B cell (primary cell): Measurements from ENCODE around the gene CNTNAP1. TPM values are rescaled to one million over a fixed set of nuclear protein-coding genes. Genes with fewer than 3 reads are reported as not detected.

Experiments used
- ATAC-seq: fragments of 200-7000 bp; cut with Tn5 transposase; one replicate; pipeline ENCODE4 v1.10.0; 2021; ENCODE audit warnings: low read depth, mild to moderate bottlenecking, moderate number of reproducible peaks, moderate library complexity
- CTCF ChIA-PET: fragments of 350-600 bp; sonication (Branson Sonifier 250); formaldehyde crosslinking; loops from one replicate; lab custom pipeline; 2021; ENCODE audit warnings: antibody characterized with exemption, inconsistent platforms; lab: Charles Lee
- POLR2A ChIA-PET: fragments of 350-600 bp; sonication (Branson Sonifier 250); formaldehyde crosslinking; loops from one replicate; lab custom pipeline; 2021; ENCODE audit warnings: antibody characterized with exemption; lab: Charles Lee
- DNase-seq: peaks from one replicate; pipeline ENCODE4 v3.0.0; 2013
- H2AFZ ChIP-seq: 2 replicates; pipeline ENCODE4 v1.6.1; 2012; ENCODE audit warnings: mild to moderate bottlenecking, low read depth, low read length; ENCODE audit not compliant: insufficient read depth, poor library complexity, severe bottlenecking
- H3K27ac ChIP-seq, 2 donors: 1 replicate in 1 of 2; 2 replicates in 1 of 2; pipeline ENCODE4 v1.5.1; 2012 to 2013; ENCODE audit warnings: low read length in 2 of 2, mild to moderate bottlenecking in 2 of 2, moderate library complexity in 1 of 2
- H3K27me3 ChIP-seq, 4 experiments: fragments of 200-600 bp in 1 of 4; sonication (generic) in 1 of 4; replicated peaks in 1 of 4; 1 replicate in 2 of 4; 2 replicates in 2 of 4; pipeline versions ENCODE4 v1.6.1 to v1.7.0; 2013 to 2016; ENCODE audit warnings: low read length in 3 of 4, mild to moderate bottlenecking in 2 of 4, mixed read lengths in 1 of 4, moderate library complexity in 1 of 4; ENCODE audit not compliant: insufficient read depth in 4 of 4, control insufficient read depth in 3 of 4; ENCODE audit errors: control extremely low read depth in 1 of 4
- H3K36me3 ChIP-seq, 2 experiments: replicated peaks in 1 of 2; 1 replicate in 1 of 2; 2 replicates in 1 of 2; pipeline versions ENCODE4 v1.6.1 to v1.7.1; 2013; ENCODE audit warnings: low read length in 1 of 2; ENCODE audit not compliant: insufficient read depth in 2 of 2, control insufficient read depth in 1 of 2; ENCODE audit errors: control extremely low read depth in 1 of 2, extremely low read depth in 1 of 2
- H3K4me1 ChIP-seq, 2 donors: fragments of 200-600 bp in 1 of 2; sonication (generic) in 1 of 2; 1 replicate in 1 of 2; 2 replicates in 1 of 2; pipeline versions ENCODE4 v1.5.1 to v1.6.1; 2013 to 2017; ENCODE audit warnings: low read length in 2 of 2; ENCODE audit not compliant: control insufficient read depth in 2 of 2, insufficient read depth in 2 of 2
- H3K4me2 ChIP-seq: replicated peaks from 2 replicates; pipeline ENCODE3; 2012; ENCODE audit warnings: mild to moderate bottlenecking, low read depth, low read length; ENCODE audit not compliant: poor library complexity, severe bottlenecking
- H3K4me3 ChIP-seq, 5 experiments: fragments of 200-600 bp in 1 of 5; sonication (generic) in 1 of 5; 1 replicate in 3 of 5; 2 replicates in 2 of 5; pipeline versions ENCODE4 v1.5.1 to v1.7.0; 2011 to 2016; ENCODE audit warnings: low read length in 4 of 5, mild to moderate bottlenecking in 4 of 5, low read depth in 2 of 5, control low read depth in 1 of 5, moderate library complexity in 1 of 5; ENCODE audit not compliant: insufficient read depth in 1 of 5; ENCODE audit errors: control extremely low read depth in 1 of 5, extremely low read depth in 1 of 5
- H3K79me2 ChIP-seq: fragments of 200-600 bp; sonication (generic); one replicate; pipeline ENCODE4 v1.6.0; 2016; ENCODE audit warnings: low read length; ENCODE audit not compliant: control insufficient read depth, insufficient read depth
- H3K9ac ChIP-seq: fragments of 200-600 bp; sonication (generic); 2 replicates; pipeline ENCODE4 v1.6.1; 2017; ENCODE audit warnings: mild to moderate bottlenecking, low read length, moderate library complexity
- H3K9me3 ChIP-seq, 3 donors: one replicate each; pipeline versions ENCODE4 v1.6.1 to v1.7.1; 2013; ENCODE audit warnings: low read length in 2 of 3; ENCODE audit not compliant: control insufficient read depth in 2 of 3, insufficient read depth in 1 of 3; ENCODE audit errors: control extremely low read depth in 1 of 3
- H4K20me1 ChIP-seq: 2 replicates; pipeline ENCODE4 v1.6.0; 2012; ENCODE audit warnings: mild to moderate bottlenecking, low read length; ENCODE audit not compliant: insufficient read depth, control insufficient read depth, poor library complexity, severe bottlenecking
- H3K27ac Mint-ChIP-seq: one replicate; pipeline ENCODE4 v1.8.0; 2021; ENCODE audit warnings: mixed read lengths
- H3K27me3 Mint-ChIP-seq: one replicate; pipeline ENCODE4 v1.8.0; 2021; ENCODE audit warnings: mixed read lengths
- H3K4me1 Mint-ChIP-seq: one replicate; pipeline ENCODE4 v1.8.0; 2021; ENCODE audit warnings: mixed read lengths
- H3K4me3 Mint-ChIP-seq: one replicate; pipeline ENCODE4 v1.8.0; 2021; ENCODE audit warnings: mixed read lengths
- H3K9me3 Mint-ChIP-seq: one replicate; pipeline ENCODE4 v1.8.0; 2022; ENCODE audit warnings: mixed read lengths; ENCODE audit not compliant: insufficient read depth
- CTCF ChIP-seq: fragments of 200-600 bp; IDR thresholded peaks from one replicate; pipeline ENCODE4 v1.8.0; 2022; ENCODE audit warnings: antibody characterized with exemption, mild to moderate bottlenecking
- EZH2 ChIP-seq: IDR thresholded peaks from 2 replicates; pipeline ENCODE4 v1.6.1; 2012; ENCODE audit warnings: borderline replicate concordance, low read depth, mild to moderate bottlenecking, moderate library complexity, low read length; ENCODE audit not compliant: insufficient read depth, poor library complexity, severe bottlenecking
- WGBS: methylation state at CpG from one replicate; pipeline ENCODE4 v1.1.5; 2013; ENCODE audit warnings: missing lambda C conversion rate; ENCODE audit not compliant: insufficient coverage; 5-methylcytosine and 5-hydroxymethylcytosine counted together
- intact Hi-C: fragments of 100-400 bp; cut with micrococcal nuclease; formaldehyde crosslinking; loops from one replicate; pipeline ENCODE4 v1.10.0; 2022
- polyA plus RNA-seq: library from polyadenylated mRNA; depleted of rRNA; stranded (reverse); fragments of >200 nt; gene quantifications from 2 replicates; pipeline ENCODE4 v1.2.3, GENCODE V29; 2012
- total RNA-seq, 2 donors: library from RNA; stranded (reverse); fragments of 120-200 nt in 1 of 2; gene quantifications; 1 replicate in 1 of 2; 2 replicates in 1 of 2; pipeline versions ENCODE4 v1.2.3 to v1.2.4, GENCODE V29; 2013 to 2022

The CNTNAP1 gene
- total and polyA plus RNA-seq, 2 donors (not counting 1 experiment from before 2014, with no cell fraction given), result 3.5 to 4.7 TPM

- H3K4me1 ChIP-seq, result peaks cover 33 to 70% of the 10 kb centered on the region in 2 donors
- Mint-ChIP-seq H3K9me3 (no peaks in the 10 kb centered on the region), H3K4me3 (peak overlapping the region; percentile 43), H3K27ac (peak overlapping the region; percentile 79), H3K4me1 (peaks cover 50% of the 10 kb centered on the region), H3K27me3 (no peaks in the 10 kb centered on the region)
- H3K9me3 ChIP-seq, result no peaks in the 10 kb centered on the region
- no peak for DNase-seq
- POLR2A ChIA-PET, result no interaction called here
- peaks cover 5% of the 10 kb centered on the region for H3K79me2 ChIP-seq
- no peak for TF ChIP-seq CTCF
- no peak for TF ChIP-seq EZH2
- H3K4me2 ChIP-seq, result peak overlapping the region; percentile 15
- H3K9ac ChIP-seq, result peak overlapping the region; percentile 23
- 32% methylated on average over 3 of the region's 5 CpGs for WGBS
- H2AFZ ChIP-seq, result no peak overlapping the region
- peak overlapping the region; percentile 34 to 68 for H3K27ac ChIP-seq
- no peak for ATAC-seq
- no peak overlapping the region for H3K4me3 ChIP-seq
- no peaks in the 10 kb centered on the region for H3K27me3 ChIP-seq
- intact Hi-C loops, result no loop called here
- no peaks in the 10 kb centered on the region for H4K20me1 ChIP-seq
- CTCF ChIA-PET, result interaction anchor here (1.3 to 1.4 kb wide), 2 partner anchors 31 to 126 kb away, joined by 3 to 6 read pairs; partner anchors contain the start of gene PSMC3IP
- peaks cover 2 to 63% of the 10 kb centered on the region in 2 experiments for H3K36me3 ChIP-seq
These were observed 22.1 kb downstream of the CNTNAP1 start for GRCh38 chr17:42704490-42704836.

GRCh38 chr17:42704837-42705494 lies 22.6 kb downstream of the CNTNAP1 start:
- Histone ChIP-seq H3K9ac (peak overlapping the region; percentile 23), H3K79me2 (peaks cover 5% of the 10 kb centered on the region), H3K9me3 (no peaks in the 10 kb centered on the region), H3K27me3 (no peaks in the 10 kb centered on the region), H3K4me1 (peaks cover 33 to 70% of the 10 kb centered on the region in 2 donors), H3K4me3 (no peak overlapping the region), H3K4me2 (peak overlapping the region; percentile 53), H2AFZ (no peak overlapping the region), H3K27ac (peak overlapping the region; percentile 33 to 68), H3K36me3 (peaks cover 2 to 67% of the 10 kb centered on the region in 2 experiments), H4K20me1 (no peaks in the 10 kb centered on the region)
- H3K4me1 Mint-ChIP-seq, result peaks cover 50% of the 10 kb centered on the region
- no peaks in the 10 kb centered on the region for H3K27me3 Mint-ChIP-seq
- POLR2A ChIA-PET, result no interaction called here
- peak overlapping the region; percentile 79 for H3K27ac Mint-ChIP-seq
- no peaks in the 10 kb centered on the region for H3K9me3 Mint-ChIP-seq
- WGBS, result 50% methylated on average over 4 of the region's 8 CpGs
- peak overlapping the region; percentile 43 for H3K4me3 Mint-ChIP-seq
- CTCF ChIA-PET, result interaction anchor here (1.3 to 1.4 kb wide), 2 partner anchors 31 to 127 kb away, joined by 3 to 6 read pairs; partner anchors contain the start of gene PSMC3IP
- intact Hi-C loops, result no loop called here
- DNase-seq (peak; percentile 76), ATAC-seq (peak; percentile 64)
- TF ChIP-seq CTCF (no peak), EZH2 (no peak)
